ENCODE measurements around the gene PELI2.

PELI2 gene

DNA sequence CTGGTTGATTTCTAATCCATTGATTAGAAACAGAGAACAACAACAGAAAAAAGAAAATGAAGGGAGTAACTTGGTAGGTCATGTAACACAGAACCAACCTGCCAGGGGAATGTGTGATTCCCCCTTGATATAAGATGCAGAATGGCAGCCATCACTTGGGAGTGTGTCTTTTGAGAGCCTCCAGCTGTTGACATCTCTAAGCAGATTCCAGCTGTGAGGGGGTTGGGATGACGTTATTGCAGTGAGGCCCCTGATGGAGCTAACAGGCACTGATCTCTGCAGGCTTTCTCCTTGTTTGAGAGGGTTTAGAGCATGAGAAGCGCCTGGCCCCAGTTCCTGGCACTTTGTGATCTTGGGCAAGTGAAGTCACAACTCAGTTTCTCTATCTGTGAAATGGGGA lies 124.9 kb downstream of the PELI2 start:
- Histone ChIP-seq H3K36me3 (replicated peaks in 1 of 2; ENCODE audit: control insufficient read depth in 2 of 2, insufficient read depth in 2 of 2, low read length in 2 of 2) (no peaks in the 10 kb centered on the region), H4K91ac (ENCODE audit: low read depth, low read length, poor library complexity) (no peak overlapping the region), H2BK5ac (ENCODE audit: low read length) (no peak overlapping the region), H3K4me3 (ENCODE audit: low read length in 2 of 2) (no peak overlapping the region), H3K27ac (replicated peaks; ENCODE audit: low read length) (no peak overlapping the region), H3K27me3 (ENCODE audit: control insufficient read depth in 3 of 3, insufficient read depth in 3 of 3, low read depth in 1 of 3, low read length in 3 of 3) (no peaks in the 10 kb centered on the region), H3K4me1 (ENCODE audit: control insufficient read depth in 2 of 2, insufficient read depth in 1 of 2, low read depth in 1 of 2, low read length in 2 of 2) (no peaks in the 10 kb centered on the region), H3K79me1 (ENCODE audit: low read depth, low read length) (no peaks in the 10 kb centered on the region), H2BK12ac (ENCODE audit: low read length) (no peak overlapping the region), H3K9me3 (replicated peaks in 1 of 2; ENCODE audit: control insufficient read depth in 2 of 2, insufficient read depth in 1 of 2, low read depth in 1 of 2, low read length in 2 of 2) (no peaks in the 10 kb centered on the region), H3K14ac (ENCODE audit: low read length) (no peak overlapping the region), H3K9ac (ENCODE audit: low read depth, low read length, poor library complexity) (no peak overlapping the region), H4K8ac (ENCODE audit: low read depth, low read length) (no peak overlapping the region), H2AK5ac (ENCODE audit: low read depth, low read length) (no peak overlapping the region), H3K4ac (ENCODE audit: low read length) (no peak overlapping the region), H2BK120ac (ENCODE audit: low read depth, low read length) (no peak overlapping the region), H3K18ac (ENCODE audit: low read length) (no peak overlapping the region), H2AFZ (ENCODE audit: low read length) (no peak overlapping the region), H3K4me2 (ENCODE audit: insufficient read depth, low read length, poor library complexity, severe bottlenecking) (no peak overlapping the region), H2BK15ac (ENCODE audit: low read length) (no peak overlapping the region), H3K23ac (ENCODE audit: low read depth, low read length, poor library complexity) (no peak overlapping the region)
- WGBS, 2 donors (ENCODE audit: extremely low coverage in 2 of 2, insufficient read length in 2 of 2, insufficient replicate concordance in 1 of 2): no CpG with 5 or more reads among the region's 2 CpGs
- DNase-seq (ENCODE audit: low spot score): no peak

DNA sequence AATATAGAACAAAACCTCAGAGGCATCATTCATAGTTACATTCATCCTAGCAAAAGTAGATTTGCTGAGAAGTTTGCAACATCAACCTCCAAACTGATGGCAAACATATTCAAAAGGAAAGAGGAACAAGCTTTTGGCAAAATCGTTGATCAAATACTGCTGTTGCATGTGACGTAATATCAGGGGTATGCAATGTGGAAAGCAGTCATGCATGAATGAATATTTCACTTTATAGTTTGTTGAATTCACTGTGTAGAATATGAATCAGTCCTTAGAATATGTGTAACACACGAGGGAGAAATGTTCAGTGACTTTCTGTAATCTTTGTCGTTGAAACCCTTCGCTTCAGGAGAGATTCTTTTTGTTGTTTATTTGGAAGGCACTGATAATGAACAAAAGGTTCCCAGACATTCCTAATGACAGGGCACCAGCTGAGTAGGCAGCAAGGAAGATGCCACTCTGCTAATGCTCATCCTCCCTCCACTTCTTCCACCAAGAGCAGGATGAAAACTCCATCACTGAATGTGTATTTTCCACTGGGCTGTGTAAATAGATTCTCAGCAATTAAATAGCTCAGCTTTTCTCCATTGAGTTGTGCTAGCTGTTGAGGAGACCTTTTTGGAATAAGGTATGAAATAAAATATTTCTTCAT lies 126.1 kb downstream of the PELI2 start:
- Histone ChIP-seq H2AFZ (ENCODE audit: low read length) (no peak overlapping the region), H2BK15ac (ENCODE audit: low read length) (no peak overlapping the region), H3K9ac (ENCODE audit: low read depth, low read length, poor library complexity) (no peak overlapping the region), H3K27ac (replicated peaks; ENCODE audit: low read length) (no peak overlapping the region), H3K14ac (ENCODE audit: low read length) (no peak overlapping the region), H3K9me3 (replicated peaks in 1 of 2; ENCODE audit: control insufficient read depth in 2 of 2, insufficient read depth in 1 of 2, low read depth in 1 of 2, low read length in 2 of 2) (no peaks in the 10 kb centered on the region), H2BK12ac (ENCODE audit: low read length) (no peak overlapping the region), H3K36me3 (replicated peaks in 1 of 2; ENCODE audit: control insufficient read depth in 2 of 2, insufficient read depth in 2 of 2, low read length in 2 of 2) (no peaks in the 10 kb centered on the region), H2BK5ac (ENCODE audit: low read length) (no peak overlapping the region), H3K4ac (ENCODE audit: low read length) (no peak overlapping the region), H3K23ac (ENCODE audit: low read depth, low read length, poor library complexity) (no peak overlapping the region), H3K4me1 (ENCODE audit: control insufficient read depth in 2 of 2, insufficient read depth in 1 of 2, low read depth in 1 of 2, low read length in 2 of 2) (peaks cover 0 to 2% of the 10 kb centered on the region in 2 donors), H4K91ac (ENCODE audit: low read depth, low read length, poor library complexity) (no peak overlapping the region), H3K4me2 (ENCODE audit: insufficient read depth, low read length, poor library complexity, severe bottlenecking) (no peak overlapping the region), H2BK120ac (ENCODE audit: low read depth, low read length) (no peak overlapping the region), H3K27me3 (ENCODE audit: control insufficient read depth in 3 of 3, insufficient read depth in 3 of 3, low read depth in 1 of 3, low read length in 3 of 3) (no peaks in the 10 kb centered on the region), H3K4me3 (ENCODE audit: low read length in 2 of 2) (no peak overlapping the region), H3K18ac (ENCODE audit: low read length) (no peak overlapping the region), H3K79me1 (ENCODE audit: low read depth, low read length) (no peaks in the 10 kb centered on the region), H4K8ac (ENCODE audit: low read depth, low read length) (no peak overlapping the region), H2AK5ac (ENCODE audit: low read depth, low read length) (no peak overlapping the region)
- DNase-seq (ENCODE audit: low spot score): no peak
- no CpG with 5 or more reads among the region's 5 CpGs for WGBS, 2 donors (ENCODE audit: extremely low coverage in 2 of 2, insufficient read length in 2 of 2, insufficient replicate concordance in 1 of 2)

DNA sequence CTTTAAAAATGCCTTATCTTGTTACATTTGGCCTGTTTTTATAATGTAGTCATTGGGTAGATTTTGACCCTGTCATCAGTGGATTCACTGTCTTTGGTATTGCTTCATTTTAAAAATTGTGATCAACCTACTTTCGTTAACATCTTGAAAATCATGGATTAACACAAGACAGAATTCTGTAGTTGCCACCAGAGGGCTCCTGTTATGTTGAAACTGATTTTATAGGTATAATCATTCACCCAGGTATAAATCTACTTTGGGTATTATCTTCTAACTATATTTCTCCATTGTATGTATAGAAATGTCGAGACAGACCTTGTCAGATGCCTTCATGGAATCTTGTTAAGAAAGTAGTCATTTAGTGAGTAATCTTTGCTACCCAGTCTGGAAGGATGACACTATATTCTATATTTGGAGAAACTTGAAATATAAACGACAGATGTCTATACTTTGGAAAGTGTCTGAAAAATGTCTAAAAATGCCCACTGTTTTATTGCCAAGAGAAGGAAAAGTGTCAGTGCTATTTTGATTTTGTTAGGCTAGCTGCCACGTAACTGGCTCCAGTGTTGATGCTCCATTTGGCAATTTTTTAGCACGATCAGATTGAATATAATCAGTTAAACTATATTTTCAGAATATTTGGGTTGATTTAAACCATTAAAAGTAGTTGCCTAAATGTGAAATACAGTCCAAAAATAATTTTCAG lies 129.4 kb downstream of the PELI2 start:
- no peak overlapping the region for H3K14ac ChIP-seq (ENCODE audit: low read length)
- H2BK12ac ChIP-seq (ENCODE audit: low read length): no peak overlapping the region
- no peak overlapping the region for H2BK5ac ChIP-seq (ENCODE audit: low read length)
- no peak overlapping the region for H3K9ac ChIP-seq (ENCODE audit: low read depth, low read length, poor library complexity)
- no peak overlapping the region for H3K27ac ChIP-seq (replicated peaks; ENCODE audit: low read length)
- H3K4ac ChIP-seq (ENCODE audit: low read length): no peak overlapping the region
- peaks cover 0 to 2% of the 10 kb centered on the region in 2 donors for H3K36me3 ChIP-seq (replicated peaks in 1 of 2; ENCODE audit: control insufficient read depth in 2 of 2, insufficient read depth in 2 of 2, low read length in 2 of 2)
- no peak for DNase-seq (ENCODE audit: low spot score)
- no peak overlapping the region for H4K8ac ChIP-seq (ENCODE audit: low read depth, low read length)
- no peak overlapping the region for H3K4me2 ChIP-seq (ENCODE audit: insufficient read depth, low read length, poor library complexity, severe bottlenecking)
- no peaks in the 10 kb centered on the region for H3K9me3 ChIP-seq (replicated peaks in 1 of 2; ENCODE audit: control insufficient read depth in 2 of 2, insufficient read depth in 1 of 2, low read depth in 1 of 2, low read length in 2 of 2)
- H3K4me1 ChIP-seq (ENCODE audit: control insufficient read depth in 2 of 2, insufficient read depth in 1 of 2, low read depth in 1 of 2, low read length in 2 of 2): peaks cover 0 to 2% of the 10 kb centered on the region in 2 donors
- no peak overlapping the region for H2BK120ac ChIP-seq (ENCODE audit: low read depth, low read length)
- no peak overlapping the region for H2AK5ac ChIP-seq (ENCODE audit: low read depth, low read length)
- no peaks in the 10 kb centered on the region for H3K79me1 ChIP-seq (ENCODE audit: low read depth, low read length)
- no peak overlapping the region for H4K91ac ChIP-seq (ENCODE audit: low read depth, low read length, poor library complexity)
- no peak overlapping the region for H2AFZ ChIP-seq (ENCODE audit: low read length)
- H3K27me3 ChIP-seq (ENCODE audit: control insufficient read depth in 3 of 3, insufficient read depth in 3 of 3, low read depth in 1 of 3, low read length in 3 of 3): no peaks in the 10 kb centered on the region
- H3K18ac ChIP-seq (ENCODE audit: low read length): no peak overlapping the region
- WGBS, 2 donors (ENCODE audit: extremely low coverage in 2 of 2, insufficient read length in 2 of 2, insufficient replicate concordance in 1 of 2): no CpG with 5 or more reads among the region's 5 CpGs
- H2BK15ac ChIP-seq (ENCODE audit: low read length): no peak overlapping the region
- H3K4me3 ChIP-seq (ENCODE audit: low read length in 2 of 2): no peak overlapping the region
- H3K23ac ChIP-seq (ENCODE audit: low read depth, low read length, poor library complexity): no peak overlapping the region

DNA sequence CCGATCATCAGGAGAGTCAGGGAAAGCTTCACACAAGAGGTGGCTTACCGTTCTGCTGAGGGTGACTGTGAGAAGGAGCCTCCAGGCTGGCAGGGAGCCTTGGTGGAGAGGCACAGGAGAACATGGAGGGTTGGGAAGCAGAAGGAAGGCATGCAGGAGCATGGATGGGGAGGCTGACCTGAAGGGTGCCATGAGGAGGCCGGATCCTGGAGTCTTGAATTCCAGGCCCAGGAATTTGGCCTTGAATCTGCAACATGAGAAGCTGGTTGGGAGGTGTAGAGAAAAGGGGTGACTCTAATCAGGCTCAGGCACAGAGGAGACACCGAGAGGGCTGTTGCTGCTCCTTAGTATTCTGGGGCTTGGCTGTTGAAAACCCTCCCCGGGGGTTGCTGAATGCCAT lies 130.2 kb downstream of the PELI2 start:
- H3K79me1 ChIP-seq (ENCODE audit: low read depth, low read length): no peaks in the 10 kb centered on the region
- no peak overlapping the region for H3K23ac ChIP-seq (ENCODE audit: low read depth, low read length, poor library complexity)
- no peak overlapping the region for H4K8ac ChIP-seq (ENCODE audit: low read depth, low read length)
- peak overlapping the region; percentile 15 for H3K14ac ChIP-seq (ENCODE audit: low read length)
- peaks cover 0 to 2% of the 10 kb centered on the region in 2 donors for H3K4me1 ChIP-seq (ENCODE audit: control insufficient read depth in 2 of 2, insufficient read depth in 1 of 2, low read depth in 1 of 2, low read length in 2 of 2)
- H3K27ac ChIP-seq (replicated peaks; ENCODE audit: low read length): no peak overlapping the region
- H3K4me2 ChIP-seq (ENCODE audit: insufficient read depth, low read length, poor library complexity, severe bottlenecking): no peak overlapping the region
- H2AK5ac ChIP-seq (ENCODE audit: low read depth, low read length): no peak overlapping the region
- no peak overlapping the region for H3K4me3 ChIP-seq (ENCODE audit: low read length in 2 of 2)
- H3K18ac ChIP-seq (ENCODE audit: low read length): peak overlapping the region; percentile 67
- H3K9ac ChIP-seq (ENCODE audit: low read depth, low read length, poor library complexity): no peak overlapping the region
- no peak for DNase-seq (ENCODE audit: low spot score)
- no peak overlapping the region for H2BK15ac ChIP-seq (ENCODE audit: low read length)
- H3K4ac ChIP-seq (ENCODE audit: low read length): no peak overlapping the region
- H2BK120ac ChIP-seq (ENCODE audit: low read depth, low read length): no peak overlapping the region
- H3K36me3 ChIP-seq (replicated peaks in 1 of 2; ENCODE audit: control insufficient read depth in 2 of 2, insufficient read depth in 2 of 2, low read length in 2 of 2): peaks cover 0 to 2% of the 10 kb centered on the region in 2 donors
- H2AFZ ChIP-seq (ENCODE audit: low read length): no peak overlapping the region
- no peaks in the 10 kb centered on the region for H3K9me3 ChIP-seq (replicated peaks in 1 of 2; ENCODE audit: control insufficient read depth in 2 of 2, insufficient read depth in 1 of 2, low read depth in 1 of 2, low read length in 2 of 2)
- H4K91ac ChIP-seq (ENCODE audit: low read depth, low read length, poor library complexity): no peak overlapping the region
- no peaks in the 10 kb centered on the region for H3K27me3 ChIP-seq (ENCODE audit: control insufficient read depth in 3 of 3, insufficient read depth in 3 of 3, low read depth in 1 of 3, low read length in 3 of 3)
- H2BK12ac ChIP-seq (ENCODE audit: low read length): no peak overlapping the region
- no peak overlapping the region for H2BK5ac ChIP-seq (ENCODE audit: low read length)
- no CpG with 5 or more reads among the region's 5 CpGs for WGBS, 2 donors (ENCODE audit: extremely low coverage in 2 of 2, insufficient read length in 2 of 2, insufficient replicate concordance in 1 of 2)
